K562 (cell line): ENCODE results near the gene CCDC183. TPM values are rescaled to one million over a fixed set of nuclear protein-coding genes. Genes with fewer than 3 reads are reported as not detected.

Experiments used
- ATAC-seq: fragments of 200-7000 bp; cut with Tn5 transposase; 3 replicates; pipeline ENCODE4 v1.9.1; 2020; ENCODE audit warnings: moderate library complexity
- BruUV-seq: library from RNA; stranded (reverse); fragments of 400-500 nt; replicated peaks from 2 replicates; lab custom pipeline; 2021; lab: Mats Ljungman, UMichigan
- CTCF ChIA-PET: fragments of 300-600 bp; formaldehyde crosslinking; extraction: SDS; loops from one replicate; lab custom pipeline; 2021; ENCODE audit warnings: low intra/inter-chr PET ratio; lab: Yijun Ruan, JAX
- POLR2A ChIA-PET: fragments of 300-600, 350-650 bp; sonication (Branson Sonifier 250); formaldehyde crosslinking; extraction: SDS; loops from one replicate; lab custom pipeline; 2021; ENCODE audit warnings: antibody characterized with exemption, inconsistent platforms; lab: Yijun Ruan, JAX
- DNase-seq, 4 experiments: peaks; one replicate each; pipeline versions ENCODE4 v3.0.0 to v3.0.0-alpha.2; 2011 to 2018; ENCODE audit warnings: low spot score in 3 of 4, mixed read lengths in 3 of 4; ENCODE audit errors: extremely low read depth in 1 of 4
- FAIRE-seq: peaks from 2 replicates; lab custom pipeline; 2011; peaks lifted over from hg19 to GRCh38; lab: Jason Lieb, UNC
- H2AFZ ChIP-seq: 2 replicates; pipeline ENCODE4 v1.6.0; 2011; ENCODE audit warnings: low read depth, low read length, control low read depth, inconsistent platforms
- H3K27ac ChIP-seq: fragments of 200-600 bp; 3 replicates; pipeline ENCODE4 v1.8.0; 2011; ENCODE audit warnings: low read depth, mild to moderate bottlenecking, control low read depth, inconsistent platforms, low read length, moderate library complexity, mixed read lengths; ENCODE audit errors: extremely low read depth
- H3K27me3 ChIP-seq, 2 experiments: fragments of 300-600 bp in 1 of 2; 2 replicates in 1 of 2; 3 replicates in 1 of 2; pipeline versions ENCODE4 v1.6.0 to v1.8.0; 2011; ENCODE audit warnings: inconsistent platforms in 2 of 2, low read length in 2 of 2, mild to moderate bottlenecking in 1 of 2, mixed read lengths in 1 of 2, moderate library complexity in 1 of 2; ENCODE audit not compliant: control insufficient read depth in 2 of 2, insufficient read depth in 2 of 2
- H3K36me3 ChIP-seq: fragments of 300-600 bp; 3 replicates; pipeline ENCODE4 v1.8.0; 2011; ENCODE audit warnings: mild to moderate bottlenecking, low read length, inconsistent platforms; ENCODE audit not compliant: control insufficient read depth, insufficient read depth
- H3K4me1 ChIP-seq, 2 experiments: fragments of 200-600 bp in 1 of 2; replicated peaks in 1 of 2; 2 replicates in 1 of 2; 3 replicates in 1 of 2; pipeline versions ENCODE4 v1.5.1 to v1.8.0; 2011; ENCODE audit warnings: inconsistent platforms in 2 of 2, low read length in 2 of 2, mild to moderate bottlenecking in 1 of 2, mixed read lengths in 1 of 2, moderate library complexity in 1 of 2; ENCODE audit not compliant: control insufficient read depth in 2 of 2, insufficient read depth in 2 of 2
- H3K4me2 ChIP-seq: 2 replicates; pipeline ENCODE4 v1.6.1; 2011; ENCODE audit warnings: low read length, control low read depth, inconsistent platforms, mixed read lengths; ENCODE audit not compliant: insufficient read depth
- H3K4me3 ChIP-seq: fragments of 200-600 bp; sonication (generic), shearing (Covaris generic); 2 replicates; pipeline ENCODE4 v1.5.1; 2016; ENCODE audit warnings: control low read depth, inconsistent platforms
- H3K79me2 ChIP-seq: fragments of 200-600 bp; 3 replicates; pipeline ENCODE4 v1.8.0; 2011; ENCODE audit warnings: low read length, inconsistent platforms; ENCODE audit not compliant: control insufficient read depth, insufficient read depth
- H3K9ac ChIP-seq, 2 experiments: 2 replicates each; pipeline versions ENCODE4 v1.6.0 to v1.6.1; 2011; ENCODE audit warnings: low read depth in 2 of 2, low read length in 2 of 2, control low read depth in 1 of 2, inconsistent platforms in 1 of 2, mild to moderate bottlenecking in 1 of 2, mixed read lengths in 1 of 2; ENCODE audit not compliant: insufficient read depth in 1 of 2
- H3K9me1 ChIP-seq: one replicate; pipeline ENCODE4 v1.6.0; 2011; ENCODE audit warnings: inconsistent platforms, mild to moderate bottlenecking, low read length, moderate library complexity; ENCODE audit not compliant: control insufficient read depth, insufficient read depth
- H3K9me3 ChIP-seq: replicated peaks from 2 replicates; pipeline ENCODE4 v1.5.1; 2011; ENCODE audit warnings: low read depth, low read length, inconsistent platforms; ENCODE audit not compliant: control insufficient read depth, insufficient read depth
- H4K20me1 ChIP-seq: replicated peaks from 2 replicates; pipeline ENCODE4 v1.6.1; 2011; ENCODE audit warnings: low read length, inconsistent platforms, mixed read lengths; ENCODE audit not compliant: control insufficient read depth, insufficient read depth
- in situ Hi-C: fragments of 300-500 bp; cut with MboI; formaldehyde crosslinking; loops from 4 replicates; pipeline ENCODE4 v1.15.0; 2018; ENCODE audit warnings: inconsistent platforms, mixed read lengths
- intact Hi-C: fragments of 100-400 bp; cut with micrococcal nuclease; formaldehyde crosslinking; loops from 2 replicates; pipeline ENCODE4 v1.14.2; 2022
- polyA plus RNA-seq, 8 experiments: library from polyadenylated mRNA; depleted of rRNA in 4 of 8; stranded (reverse) in 5 of 8; unstranded in 3 of 8; fragments of >200 nt; fragmentation: Nextera tagmentation in 2 of 8; fragmentation: Illumina TruSeq in 1 of 8; extraction: Ambion mirVana in 2 of 8; extraction: Trizol in 1 of 8; gene quantifications; 2 replicates each; pipeline versions ENCODE4 v1.2.1 to v1.2.3, GENCODE V29; 2011 to 2014; ENCODE audit warnings: inconsistent platforms in 1 of 8, missing spikeins in 1 of 8
- total RNA-seq, 7 experiments: library from RNA; depleted of rRNA in 6 of 7; stranded (reverse); fragments of >200 nt in 6 of 7; fragmentation: Illumina TruSeq in 2 of 7; extraction: Trizol in 2 of 7; gene quantifications; 2 replicates each; pipeline versions ENCODE4 v1.2.1 to v1.2.3, GENCODE V29; 2011 to 2021; ENCODE audit warnings: low replicate concordance in 1 of 7
- TF ChIP-seq, protein P1 (sequence below): fragments of 450-650 bp; IDR thresholded peaks from 2 replicates; pipeline ENCODE4 v1.6.1; 2018; ENCODE audit not compliant: partially characterized antibody
- TF ChIP-seq, protein P2 (sequence below): fragments of 450-650 bp; IDR thresholded peaks from 2 replicates; pipeline ENCODE4 v1.6.1; 2018; ENCODE audit warnings: mild to moderate bottlenecking, low read depth; ENCODE audit not compliant: partially characterized antibody

The CCDC183 gene
- total and polyA plus RNA-seq, 9 of the 15 experiments (the other 6 are each of a cell fraction or from before 2014, with no cell fraction given): 0.21 to 0.60 (median 0.29) TPM; not detected in 4

DNA sequence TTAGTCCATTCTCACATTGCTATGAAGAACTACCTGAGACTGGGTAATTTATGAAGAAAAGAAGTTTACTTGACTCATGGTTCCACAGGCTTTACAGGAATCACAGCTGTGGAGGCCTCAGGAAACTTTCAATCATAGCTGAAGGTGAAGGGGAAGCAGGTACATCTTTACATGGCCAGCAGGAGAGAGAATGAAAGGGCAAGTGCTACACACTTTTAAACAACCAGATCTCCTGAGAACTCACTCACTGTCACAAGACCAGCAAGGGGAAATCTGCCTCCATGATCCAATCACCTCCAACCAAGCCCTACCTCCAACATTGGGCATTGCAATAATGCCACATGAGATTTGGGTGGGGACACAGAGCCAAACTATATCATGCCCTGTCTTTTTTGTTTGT lies 44.3 kb upstream of the CCDC183 start:
- ATAC-seq: no peak
- Histone ChIP-seq H3K9ac (no peak overlapping the region), H4K20me1 (no peaks in the 10 kb centered on the region), H3K27me3 (no peaks in the 10 kb centered on the region), H3K9me1 (no peaks in the 10 kb centered on the region), H3K4me2 (no peak overlapping the region), H3K4me1 (peaks cover 0 to 50% of the 10 kb centered on the region in 2 experiments; a peak in 3 of 5 replicates), H2AFZ (no peak overlapping the region), H3K36me3 (no peaks in the 10 kb centered on the region), H3K79me2 (no peaks in the 10 kb centered on the region), H3K9me3 (peaks cover 13% of the 10 kb centered on the region), H3K4me3 (no peak overlapping the region), H3K27ac (no peak overlapping the region)
- in situ Hi-C loops: no loop called here
- FAIRE-seq: no peak
- no TSS peak for BruUV-seq
- no peak for DNase-seq
- TF ChIP-seq, protein P1, sequence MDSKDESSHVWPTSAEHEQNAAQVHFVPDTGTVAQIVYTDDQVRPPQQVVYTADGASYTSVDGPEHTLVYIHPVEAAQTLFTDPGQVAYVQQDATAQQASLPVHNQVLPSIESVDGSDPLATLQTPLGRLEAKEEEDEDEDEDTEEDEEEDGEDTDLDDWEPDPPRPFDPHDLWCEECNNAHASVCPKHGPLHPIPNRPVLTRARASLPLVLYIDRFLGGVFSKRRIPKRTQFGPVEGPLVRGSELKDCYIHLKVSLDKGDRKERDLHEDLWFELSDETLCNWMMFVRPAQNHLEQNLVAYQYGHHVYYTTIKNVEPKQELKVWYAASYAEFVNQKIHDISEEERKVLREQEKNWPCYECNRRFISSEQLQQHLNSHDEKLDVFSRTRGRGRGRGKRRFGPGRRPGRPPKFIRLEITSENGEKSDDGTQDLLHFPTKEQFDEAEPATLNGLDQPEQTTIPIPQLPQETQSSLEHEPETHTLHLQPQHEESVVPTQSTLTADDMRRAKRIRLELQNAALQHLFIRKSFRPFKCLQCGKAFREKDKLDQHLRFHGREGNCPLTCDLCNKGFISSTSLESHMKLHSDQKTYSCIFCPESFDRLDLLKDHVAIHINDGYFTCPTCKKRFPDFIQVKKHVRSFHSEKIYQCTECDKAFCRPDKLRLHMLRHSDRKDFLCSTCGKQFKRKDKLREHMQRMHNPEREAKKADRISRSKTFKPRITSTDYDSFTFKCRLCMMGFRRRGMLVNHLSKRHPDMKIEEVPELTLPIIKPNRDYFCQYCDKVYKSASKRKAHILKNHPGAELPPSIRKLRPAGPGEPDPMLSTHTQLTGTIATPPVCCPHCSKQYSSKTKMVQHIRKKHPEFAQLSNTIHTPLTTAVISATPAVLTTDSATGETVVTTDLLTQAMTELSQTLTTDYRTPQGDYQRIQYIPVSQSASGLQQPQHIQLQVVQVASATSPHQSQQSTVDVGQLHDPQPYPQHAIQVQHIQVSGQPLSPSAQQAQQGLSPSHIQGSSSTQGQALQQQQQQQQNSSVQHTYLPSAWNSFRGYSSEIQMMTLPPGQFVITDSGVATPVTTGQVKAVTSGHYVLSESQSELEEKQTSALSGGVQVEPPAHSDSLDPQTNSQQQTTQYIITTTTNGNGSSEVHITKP: no peak
- TF ChIP-seq, protein P2, sequence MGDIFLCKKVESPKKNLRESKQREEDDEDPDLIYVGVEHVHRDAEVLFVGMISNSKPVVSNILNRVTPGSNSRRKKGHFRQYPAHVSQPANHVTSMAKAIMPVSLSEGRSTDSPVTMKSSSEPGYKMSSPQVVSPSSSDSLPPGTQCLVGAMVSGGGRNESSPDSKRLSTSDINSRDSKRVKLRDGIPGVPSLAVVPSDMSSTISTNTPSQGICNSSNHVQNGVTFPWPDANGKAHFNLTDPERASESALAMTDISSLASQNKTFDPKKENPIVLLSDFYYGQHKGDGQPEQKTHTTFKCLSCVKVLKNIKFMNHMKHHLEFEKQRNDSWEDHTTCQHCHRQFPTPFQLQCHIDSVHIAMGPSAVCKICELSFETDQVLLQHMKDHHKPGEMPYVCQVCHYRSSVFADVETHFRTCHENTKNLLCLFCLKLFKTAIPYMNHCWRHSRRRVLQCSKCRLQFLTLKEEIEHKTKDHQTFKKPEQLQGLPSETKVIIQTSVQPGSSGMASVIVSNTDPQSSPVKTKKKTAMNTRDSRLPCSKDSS: peak; percentile 13
- ChIA-PET CTCF (no interaction called here), POLR2A (interaction anchor here (0.5 to 1.8 kb wide), 3 partner anchors 10 to 34 kb away, joined by 3 to 6 read pairs (median 3); no protein-coding TSS in a partner anchor)
- intact Hi-C loops: no loop called here
